ENCODE measurements around the gene CLCF1. TPM values are rescaled to one million over a fixed set of nuclear protein-coding genes. Genes with fewer than 3 reads are reported as not detected.

Gene CLCF1
- total and polyA plus RNA-seq, 5 donors from 2014 or later = 0.10 to 3.0 (median 0.42) TPM

DNA sequence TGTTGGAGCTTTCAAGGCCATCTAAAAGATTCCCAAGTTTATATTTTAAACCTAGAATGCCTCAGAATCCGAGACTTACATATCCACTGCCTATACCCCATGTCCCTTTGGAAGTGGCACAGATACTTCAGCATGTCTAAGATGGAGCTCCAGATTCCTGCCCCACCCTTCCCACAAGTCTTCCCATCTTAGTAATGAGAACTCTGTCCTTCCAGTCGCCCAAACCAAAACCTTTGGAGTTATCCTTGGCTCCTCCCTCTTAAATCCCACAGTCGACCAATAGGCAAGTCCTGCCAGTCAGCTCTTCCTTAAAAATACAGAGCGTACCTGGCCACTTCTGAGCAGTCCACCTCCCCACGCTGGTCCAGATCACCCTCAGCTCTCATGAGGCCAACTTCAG, 24.4 kb downstream of the CLCF1 start:
- Mint-ChIP-seq H3K4me1 (peaks cover 7 to 84% (median 45%) of the 10 kb centered on the region in 4 donors), H3K4me3 (peak overlapping the region in 2 of 4 donors; percentile 18 to 48)
- no peaks in the 10 kb centered on the region for H3K36me3 ChIP-seq (ENCODE audit: control insufficient read depth, insufficient read depth, low read length)

DNA sequence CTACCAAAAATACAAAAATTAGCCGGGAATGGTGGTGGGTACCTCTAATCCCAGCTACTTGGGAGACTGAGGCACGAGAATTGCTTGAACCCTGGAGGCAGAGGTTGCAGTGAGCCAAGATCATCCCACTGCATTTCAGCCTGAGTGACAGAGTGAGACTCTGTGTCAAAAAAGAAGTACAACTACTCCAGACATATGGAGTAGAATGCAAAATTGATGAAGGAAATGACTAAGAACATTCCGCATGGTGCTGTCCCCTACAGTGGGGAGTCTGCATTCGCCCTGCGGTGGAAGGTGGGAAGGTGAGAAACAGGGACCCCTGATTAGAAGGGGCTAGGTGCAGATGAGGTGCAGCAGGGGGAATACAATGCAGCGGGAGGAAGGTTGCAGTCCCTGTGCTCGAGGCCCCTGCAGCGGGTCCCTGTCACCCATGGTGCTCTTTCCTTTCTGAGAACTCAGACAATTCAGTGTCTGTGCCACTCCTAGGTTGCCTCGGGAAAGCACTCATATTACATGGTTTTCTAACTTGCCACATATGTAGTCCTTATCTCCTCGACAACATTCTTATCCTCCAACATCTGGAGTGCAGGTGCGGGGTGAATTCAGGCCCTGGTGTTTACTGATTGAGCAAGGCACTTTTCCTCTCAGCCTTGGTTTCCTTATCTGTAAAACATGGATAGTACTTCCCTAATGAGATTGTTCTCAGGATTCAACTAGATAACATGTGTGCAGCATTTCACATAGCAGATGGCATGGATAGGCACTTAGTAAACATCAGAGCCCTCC, 25.2 kb downstream of the CLCF1 start:
- ATAC-seq (ENCODE audit: low read depth in 2 of 2) = no peak
- Mint-ChIP-seq H3K27ac (peak overlapping the region; percentile 48 to 76 (median 72)), H3K27me3 (no peaks in the 10 kb centered on the region), H3K4me3 (peak overlapping the region in 1 of 4 donors; percentile 18), H3K4me1 (peaks cover 6 to 82% (median 40%) of the 10 kb centered on the region in 4 donors), H3K9me3 (no peaks in the 10 kb centered on the region), H3K36me3 (no peaks in the 10 kb centered on the region)
- H3K27me3 ChIP-seq (ENCODE audit: control insufficient read depth, insufficient read depth, low read length) = no peaks in the 10 kb centered on the region
- no peak overlapping the region for H3K27ac ChIP-seq (ENCODE audit: insufficient read depth, low read length, poor library complexity, severe bottlenecking)
- no peak for DNase-seq
- H3K4me1 ChIP-seq (ENCODE audit: control insufficient read depth, insufficient read depth, low read length, poor library complexity, severe bottlenecking) = peaks cover 55% of the 10 kb centered on the region
- no peaks in the 10 kb centered on the region for H3K9me3 ChIP-seq (ENCODE audit: control insufficient read depth in 2 of 2, low read length in 2 of 2)
- no peaks in the 10 kb centered on the region for H3K36me3 ChIP-seq (ENCODE audit: control insufficient read depth, insufficient read depth, low read length)
- no peak overlapping the region for H3K4me3 ChIP-seq (ENCODE audit: low read depth, low read length)

More for the DNA sequence above, 24.4 kb downstream of the CLCF1 start:
- Mint-ChIP-seq H3K36me3 (no peaks in the 10 kb centered on the region), H3K27ac (peak overlapping the region; percentile 72 to 97 (median 76)), H3K9me3 (no peaks in the 10 kb centered on the region), H3K27me3 (no peaks in the 10 kb centered on the region)
- DNase-seq (no peak), ATAC-seq (ENCODE audit: low read depth in 2 of 2) (no peak)
- Histone ChIP-seq H3K4me1 (ENCODE audit: control insufficient read depth, insufficient read depth, low read length, poor library complexity, severe bottlenecking) (peaks cover 58% of the 10 kb centered on the region), H3K27me3 (ENCODE audit: control insufficient read depth, insufficient read depth, low read length) (no peaks in the 10 kb centered on the region), H3K27ac (ENCODE audit: insufficient read depth, low read length, poor library complexity, severe bottlenecking) (no peak overlapping the region), H3K4me3 (ENCODE audit: low read depth, low read length) (no peak overlapping the region), H3K9me3 (ENCODE audit: control insufficient read depth in 2 of 2, low read length in 2 of 2) (no peaks in the 10 kb centered on the region)

DNA sequence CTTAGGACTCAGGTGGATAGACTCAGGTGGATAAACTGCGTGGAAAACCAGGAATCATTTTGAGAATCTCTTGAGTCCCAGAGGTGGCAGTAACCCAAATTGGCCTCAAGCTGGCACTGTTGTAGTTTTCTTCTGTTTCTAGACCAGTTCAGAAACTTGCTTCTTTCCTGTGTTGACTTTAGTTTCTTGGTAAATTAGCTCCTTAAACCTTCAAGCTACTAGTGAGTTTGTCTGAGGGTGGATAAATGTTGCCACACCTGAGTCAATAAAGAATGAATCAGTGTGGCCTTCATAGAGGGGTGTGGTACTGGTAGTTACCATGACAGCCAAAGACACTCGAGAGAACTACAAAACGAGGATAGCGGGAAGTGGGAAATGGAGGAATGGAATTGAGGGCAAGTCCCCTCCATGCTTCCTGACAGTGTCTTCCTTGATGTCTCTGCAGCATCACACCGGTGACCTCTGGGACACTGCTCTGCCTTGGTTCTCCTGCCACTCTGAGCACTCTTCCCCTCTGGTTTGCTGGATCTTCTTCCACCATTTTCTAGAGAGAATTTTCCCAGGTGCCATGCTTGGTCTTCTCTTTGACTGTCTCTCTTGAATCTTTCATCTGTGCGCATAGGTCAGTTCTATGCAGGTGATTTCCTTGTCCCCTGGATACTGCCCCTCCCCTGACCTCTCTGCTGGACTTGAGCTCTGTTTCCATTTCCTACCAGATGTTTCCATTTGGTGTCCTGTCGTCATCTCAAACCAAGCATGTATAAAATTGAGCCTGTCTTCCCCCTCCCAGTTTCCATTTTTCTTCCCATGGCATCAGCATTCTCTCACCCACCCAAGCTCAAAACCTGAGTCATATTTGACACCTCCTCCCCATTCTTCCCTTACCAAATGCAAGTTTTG, 27.2 kb downstream of the CLCF1 start:
- DNase-seq = peak in 2 of 3 donors; percentile 39 to 84
- peak; percentile 68 to 75 for ATAC-seq (ENCODE audit: low read depth in 2 of 2)
- Histone ChIP-seq H3K9me3 (ENCODE audit: control insufficient read depth in 2 of 2, low read length in 2 of 2) (no peaks in the 10 kb centered on the region), H3K36me3 (ENCODE audit: control insufficient read depth, insufficient read depth, low read length) (no peaks in the 10 kb centered on the region), H3K27ac (ENCODE audit: insufficient read depth, low read length, poor library complexity, severe bottlenecking) (peak overlapping the region; percentile 70), H3K4me1 (ENCODE audit: control insufficient read depth, insufficient read depth, low read length, poor library complexity, severe bottlenecking) (peaks cover 35% of the 10 kb centered on the region), H3K4me3 (ENCODE audit: low read depth, low read length) (no peak overlapping the region), H3K27me3 (ENCODE audit: control insufficient read depth, insufficient read depth, low read length) (no peaks in the 10 kb centered on the region)
- Mint-ChIP-seq H3K27ac (peak overlapping the region; percentile 91 to 97 (median 96)), H3K9me3 (no peaks in the 10 kb centered on the region), H3K36me3 (no peaks in the 10 kb centered on the region), H3K4me3 (peak overlapping the region; percentile 47 to 82 (median 68)), H3K4me1 (peaks cover 6 to 67% (median 31%) of the 10 kb centered on the region in 4 donors), H3K27me3 (no peaks in the 10 kb centered on the region)

DNA sequence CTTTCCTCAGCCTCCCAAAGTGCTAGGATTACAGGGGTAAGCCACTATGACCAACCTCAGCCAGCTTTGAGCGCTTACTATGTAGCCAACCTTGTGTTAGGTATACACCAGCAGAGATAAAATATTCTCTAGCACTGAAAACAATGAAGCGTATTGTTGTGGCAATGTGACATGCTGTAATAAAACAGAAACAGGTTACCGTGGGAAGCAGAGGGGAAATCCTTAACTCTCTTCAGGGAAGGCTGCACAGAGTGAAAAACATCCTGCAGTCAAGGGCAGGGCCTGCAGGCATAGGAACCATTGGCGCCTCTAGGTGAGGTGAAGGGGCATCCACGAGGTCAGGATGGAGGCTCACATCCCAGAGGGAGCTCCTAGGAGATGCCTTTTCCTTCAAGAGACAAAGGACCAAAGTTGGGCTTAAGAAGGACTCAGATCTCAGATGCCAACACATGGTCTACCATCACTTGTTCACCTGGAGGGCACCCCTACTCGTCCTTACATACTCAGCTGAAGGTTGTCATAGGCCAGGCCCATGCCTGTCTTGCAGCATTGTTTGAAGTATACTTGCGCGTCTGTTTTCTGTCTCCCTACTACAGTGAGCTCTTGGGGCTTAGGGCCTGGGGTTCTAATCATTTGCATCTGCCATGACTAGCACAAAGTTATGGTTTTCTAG, 28.0 kb downstream of the CLCF1 start:
- ATAC-seq (ENCODE audit: low read depth in 2 of 2) = peak; percentile 50 to 55
- H3K9me3 Mint-ChIP-seq = no peaks in the 10 kb centered on the region
- H3K4me3 ChIP-seq (ENCODE audit: low read depth, low read length) = peak overlapping the region; percentile 23
- peaks cover 31% of the 10 kb centered on the region for H3K4me1 ChIP-seq (ENCODE audit: control insufficient read depth, insufficient read depth, low read length, poor library complexity, severe bottlenecking)
- no peaks in the 10 kb centered on the region for H3K9me3 ChIP-seq (ENCODE audit: control insufficient read depth in 2 of 2, low read length in 2 of 2)
- no peaks in the 10 kb centered on the region for H3K27me3 ChIP-seq (ENCODE audit: control insufficient read depth, insufficient read depth, low read length)
- H3K36me3 Mint-ChIP-seq = no peaks in the 10 kb centered on the region
- peak overlapping the region; percentile 70 for H3K27ac ChIP-seq (ENCODE audit: insufficient read depth, low read length, poor library complexity, severe bottlenecking)
- H3K27ac Mint-ChIP-seq = peak overlapping the region; percentile 91 to 97 (median 96)
- H3K4me3 Mint-ChIP-seq = peak overlapping the region; percentile 47 to 82 (median 68)
- DNase-seq = no peak
- H3K4me1 Mint-ChIP-seq = peaks cover 6 to 62% (median 28%) of the 10 kb centered on the region in 4 donors
- H3K36me3 ChIP-seq (ENCODE audit: control insufficient read depth, insufficient read depth, low read length) = no peaks in the 10 kb centered on the region
- H3K27me3 Mint-ChIP-seq = no peaks in the 10 kb centered on the region

DNA sequence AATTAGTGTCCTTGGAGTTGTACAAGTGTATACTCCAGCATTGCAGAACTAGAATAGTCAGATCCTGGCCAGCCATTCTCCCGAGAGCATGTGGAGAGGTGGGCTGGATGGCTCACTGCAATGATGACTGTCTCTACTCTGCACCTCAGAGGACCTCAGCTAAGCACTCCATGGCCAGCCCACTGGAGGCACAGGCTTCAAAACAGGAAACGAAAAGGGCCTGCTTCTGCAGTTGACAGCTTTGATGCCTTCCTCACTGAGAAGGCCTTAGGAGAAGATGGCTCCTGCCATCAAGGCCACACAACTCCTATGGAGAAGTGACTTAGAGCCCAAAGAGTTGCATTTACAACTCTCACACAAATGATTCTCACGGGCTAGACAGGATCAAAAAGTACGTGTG, 29.1 kb downstream of the CLCF1 start:
- Mint-ChIP-seq H3K36me3 (no peaks in the 10 kb centered on the region), H3K27me3 (no peaks in the 10 kb centered on the region), H3K4me1 (peaks cover 6 to 52% (median 23%) of the 10 kb centered on the region in 4 donors), H3K9me3 (no peaks in the 10 kb centered on the region), H3K27ac (peak overlapping the region; percentile 91 to 97 (median 96)), H3K4me3 (peak overlapping the region in 3 of 4 donors; percentile 3 to 82 (median 65))
- peak overlapping the region; percentile 70 for H3K27ac ChIP-seq (ENCODE audit: insufficient read depth, low read length, poor library complexity, severe bottlenecking)
- H3K36me3 ChIP-seq (ENCODE audit: control insufficient read depth, insufficient read depth, low read length) = no peaks in the 10 kb centered on the region
- H3K9me3 ChIP-seq (ENCODE audit: control insufficient read depth in 2 of 2, low read length in 2 of 2) = no peaks in the 10 kb centered on the region
- peaks cover 31% of the 10 kb centered on the region for H3K4me1 ChIP-seq (ENCODE audit: control insufficient read depth, insufficient read depth, low read length, poor library complexity, severe bottlenecking)
- ATAC-seq (ENCODE audit: low read depth in 2 of 2) (peak; percentile 76 to 83), DNase-seq (peak in 1 of 3 donors; percentile 80)
- no peaks in the 10 kb centered on the region for H3K27me3 ChIP-seq (ENCODE audit: control insufficient read depth, insufficient read depth, low read length)
- H3K4me3 ChIP-seq (ENCODE audit: low read depth, low read length) = peak overlapping the region; percentile 13

DNA sequence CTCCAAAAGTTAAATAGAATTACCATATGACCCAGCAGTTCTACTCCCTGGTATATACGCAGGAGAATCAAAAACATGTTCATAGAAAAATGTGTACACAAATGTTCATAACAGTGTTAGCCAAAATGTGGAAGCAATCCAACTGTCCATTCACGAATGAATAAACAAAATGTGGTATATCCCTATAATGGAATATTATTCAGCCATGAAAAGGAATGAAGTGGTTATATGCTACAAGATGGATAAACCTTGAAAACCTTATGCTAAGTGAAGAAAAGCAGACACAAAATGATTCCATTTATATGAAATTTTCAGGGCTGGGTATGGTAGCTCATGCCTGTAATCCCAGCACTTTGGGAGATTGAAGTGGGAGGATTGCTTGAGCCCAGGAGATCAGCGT, 36.1 kb downstream of the CLCF1 start:
- Mint-ChIP-seq H3K27me3 (no peaks in the 10 kb centered on the region), H3K4me3 (no peak overlapping the region), H3K36me3 (no peaks in the 10 kb centered on the region), H3K27ac (no peak overlapping the region), H3K9me3 (no peaks in the 10 kb centered on the region), H3K4me1 (peaks cover 0 to under 1% (median 0%) of the 10 kb centered on the region in 4 donors)
- H3K9me3 ChIP-seq (ENCODE audit: control insufficient read depth in 2 of 2, low read length in 2 of 2) = no peaks in the 10 kb centered on the region
- DNase-seq (no peak), ATAC-seq (ENCODE audit: low read depth in 2 of 2) (no peak)
- H3K36me3 ChIP-seq (ENCODE audit: control insufficient read depth, insufficient read depth, low read length) = no peaks in the 10 kb centered on the region
- no peaks in the 10 kb centered on the region for H3K4me1 ChIP-seq (ENCODE audit: control insufficient read depth, insufficient read depth, low read length, poor library complexity, severe bottlenecking)
- H3K27ac ChIP-seq (ENCODE audit: insufficient read depth, low read length, poor library complexity, severe bottlenecking) = no peak overlapping the region
- no peaks in the 10 kb centered on the region for H3K27me3 ChIP-seq (ENCODE audit: control insufficient read depth, insufficient read depth, low read length)
- no peak overlapping the region for H3K4me3 ChIP-seq (ENCODE audit: low read depth, low read length)

DNA sequence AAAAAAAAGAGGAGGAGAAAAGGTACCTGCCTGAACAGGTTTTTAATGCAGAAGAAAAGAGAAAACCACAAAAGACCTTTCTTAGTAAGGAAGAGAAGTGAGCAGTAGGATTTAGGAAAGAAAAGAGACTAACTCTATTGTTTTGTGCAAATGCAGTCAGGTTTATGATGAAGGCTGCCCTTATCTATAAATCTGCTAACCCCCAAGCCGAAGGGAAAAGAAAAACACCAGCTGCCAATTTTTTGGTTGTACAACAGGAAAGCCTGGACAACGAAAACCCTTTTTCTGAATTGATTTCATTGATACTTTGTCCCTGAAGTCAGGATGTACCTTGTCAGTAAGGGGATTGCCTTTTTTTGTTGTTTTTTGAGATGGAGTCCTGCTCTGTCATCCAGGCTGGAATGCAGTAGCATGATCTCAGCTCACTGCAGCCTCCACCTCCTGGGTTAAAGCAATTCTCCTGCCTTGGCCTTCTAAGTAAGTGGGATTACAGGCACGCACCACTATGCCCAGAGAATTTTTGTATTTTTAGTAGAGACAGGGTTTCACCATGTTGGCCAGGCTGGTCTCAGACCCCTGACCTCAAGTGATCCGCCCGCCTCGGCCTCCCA, 41.2 kb downstream of the CLCF1 start:
- no peak overlapping the region for H3K27ac Mint-ChIP-seq
- DNase-seq (no peak), ATAC-seq (ENCODE audit: low read depth in 2 of 2) (no peak)
- no peak overlapping the region for H3K27ac ChIP-seq (ENCODE audit: insufficient read depth, low read length, poor library complexity, severe bottlenecking)
- H3K27me3 ChIP-seq (ENCODE audit: control insufficient read depth, insufficient read depth, low read length) = no peaks in the 10 kb centered on the region
- H3K27me3 Mint-ChIP-seq = no peaks in the 10 kb centered on the region
- H3K4me3 ChIP-seq (ENCODE audit: low read depth, low read length) = no peak overlapping the region
- H3K4me1 ChIP-seq (ENCODE audit: control insufficient read depth, insufficient read depth, low read length, poor library complexity, severe bottlenecking) = no peaks in the 10 kb centered on the region
- H3K4me3 Mint-ChIP-seq = no peak overlapping the region
- peaks cover 3% of the 10 kb centered on the region for H3K36me3 Mint-ChIP-seq
- no peaks in the 10 kb centered on the region for H3K4me1 Mint-ChIP-seq
- H3K9me3 ChIP-seq (ENCODE audit: control insufficient read depth in 2 of 2, low read length in 2 of 2) = no peaks in the 10 kb centered on the region
- no peaks in the 10 kb centered on the region for H3K9me3 Mint-ChIP-seq
- H3K36me3 ChIP-seq (ENCODE audit: control insufficient read depth, insufficient read depth, low read length) = no peaks in the 10 kb centered on the region
